Measurements from ENCODE around the gene IFNLR1.

Gene IFNLR1

GRCh38 chr1:24139841-24140425 is 47.2 kb downstream of the IFNLR1 start:
- TF ChIP-seq CTCF (IDR thresholded peaks at IDR 0.05): no peak

GRCh38 chr1:24139222-24139489 is 47.9 kb downstream of the IFNLR1 start:
- TF ChIP-seq CTCF (IDR thresholded peaks at IDR 0.05): no peak

- TF ChIP-seq CTCF (IDR thresholded peaks at IDR 0.05): no peak
Observed at GRCh38 chr1:24138476-24139221, 48.4 kb downstream of the IFNLR1 start.

GRCh38 chr1:24136956-24137539 is 50.0 kb downstream of the IFNLR1 start:
- no peak for TF ChIP-seq CTCF (IDR thresholded peaks at IDR 0.05)

- no peak for TF ChIP-seq CTCF (IDR thresholded peaks at IDR 0.05)
Observed at GRCh38 chr1:24134376-24134775, 52.7 kb downstream of the IFNLR1 start.

- no peak for TF ChIP-seq CTCF (IDR thresholded peaks at IDR 0.05)
Observed at GRCh38 chr1:24133819-24134218, 53.3 kb downstream of the IFNLR1 start.

- TF ChIP-seq CTCF (IDR thresholded peaks at IDR 0.05): no peak
Observed at GRCh38 chr1:24130385-24130784, 56.7 kb downstream of the IFNLR1 start.
